Measurements from ENCODE around the gene C21orf91. TPM values are rescaled to one million over a fixed set of nuclear protein-coding genes. Genes with fewer than 3 reads are reported as not detected.
A peak's percentile ranks its signal among the peaks of the same experiment; 100 is the strongest.

Gene C21orf91
- total and polyA plus RNA-seq, 9 of the 15 experiments (the other 6 are each of a cell fraction or from before 2014, with no cell fraction given), result 3.9 to 14.1 (median 12.1) TPM

DNA sequence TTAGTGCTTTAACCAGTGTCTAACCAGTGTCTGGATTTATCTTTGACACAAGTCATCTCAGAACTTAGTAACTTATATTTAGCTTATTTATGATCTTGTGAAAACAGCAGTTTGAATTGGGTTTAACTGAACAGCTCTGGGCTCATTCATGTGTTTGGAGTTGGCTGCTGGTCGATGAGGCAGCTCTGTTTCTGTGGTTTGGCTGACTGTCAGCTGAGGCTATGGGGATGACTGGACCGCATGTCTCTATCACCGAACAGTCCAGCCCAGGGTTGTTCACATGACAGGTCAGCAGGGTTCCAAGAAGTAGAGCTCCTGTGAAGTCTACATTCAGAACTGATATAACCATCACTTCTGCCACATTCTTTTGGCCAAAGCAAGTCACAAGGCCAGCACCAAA is 29.1 kb upstream of the C21orf91 start:
- no peak overlapping the region for H3K9ac ChIP-seq (ENCODE audit: insufficient read depth in 1 of 2, low read depth in 2 of 2, low read length in 2 of 2)
- H3K27ac ChIP-seq (ENCODE audit: extremely low read depth, low read depth, low read length), result no peak overlapping the region
- no peak overlapping the region for H2AFZ ChIP-seq (ENCODE audit: low read depth, low read length)
- no peaks in the 10 kb centered on the region for H3K9me1 ChIP-seq (ENCODE audit: control insufficient read depth, insufficient read depth, low read length)
- peak in 1 of 4 experiments; percentile 17 for DNase-seq (ENCODE audit: extremely low read depth in 1 of 4, low spot score in 3 of 4)
- no peaks in the 10 kb centered on the region for H3K4me1 ChIP-seq (replicated peaks in 1 of 2; ENCODE audit: control insufficient read depth in 2 of 2, insufficient read depth in 2 of 2, low read length in 2 of 2)
- H3K4me3 ChIP-seq, result no peak overlapping the region
- BruUV-seq (replicated peaks), result no TSS peak
- H3K9me3 ChIP-seq (replicated peaks; ENCODE audit: control insufficient read depth, insufficient read depth, low read depth, low read length), result no peaks in the 10 kb centered on the region
- in situ Hi-C loops (cut with MboI), result no loop called here
- POLR2A ChIA-PET, result interaction anchor here (0.6 kb wide), 1 partner anchor 26 kb away, joined by 3 read pairs; no protein-coding TSS in a partner anchor
- no peak for FAIRE-seq
- 0% methylated on average over 3 of the region's 3 CpGs for WGBS (ENCODE audit: insufficient coverage, low coverage, missing lambda C conversion rate)
- CTCF ChIA-PET (ENCODE audit: low intra/inter-chr PET ratio), result no interaction called here
- H4K20me1 ChIP-seq (replicated peaks; ENCODE audit: control insufficient read depth, insufficient read depth, low read length), result no peaks in the 10 kb centered on the region
- TF ChIP-seq JUN (IDR thresholded peaks at IDR 0.05; ENCODE audit: borderline replicate concordance, low read depth, low read length), result no peak
- TF ChIP-seq JUN (CRISPR knock-in tag; IDR thresholded peaks at IDR 0.05; ENCODE audit: borderline replicate concordance), result no peak
- TF ChIP-seq FOSL1 (tag; conservative IDR thresholded peaks at IDR 0.05), result 0 out of 2 replicates have a peak, but pooled peaks have one; percentile 11
- no peak for TF ChIP-seq NRF1 (conservative IDR thresholded peaks at IDR 0.05 in 1 of 2, IDR thresholded peaks at IDR 0.05 in 1 of 2)
- no peak for TF ChIP-seq ZC3H11A (IDR thresholded peaks at IDR 0.05; ENCODE audit: low read depth, low read length)
- TF ChIP-seq CBFB (CRISPR knock-in tag; IDR thresholded peaks at IDR 0.05), result no peak
- no peak for TF ChIP-seq ZNF699 (CRISPR knock-in tag; IDR thresholded peaks at IDR 0.05; ENCODE audit: insufficient replicate concordance)
- no peak for TF ChIP-seq BCL6 (CRISPR knock-in tag; IDR thresholded peaks at IDR 0.05)
- TF ChIP-seq, protein P1, sequence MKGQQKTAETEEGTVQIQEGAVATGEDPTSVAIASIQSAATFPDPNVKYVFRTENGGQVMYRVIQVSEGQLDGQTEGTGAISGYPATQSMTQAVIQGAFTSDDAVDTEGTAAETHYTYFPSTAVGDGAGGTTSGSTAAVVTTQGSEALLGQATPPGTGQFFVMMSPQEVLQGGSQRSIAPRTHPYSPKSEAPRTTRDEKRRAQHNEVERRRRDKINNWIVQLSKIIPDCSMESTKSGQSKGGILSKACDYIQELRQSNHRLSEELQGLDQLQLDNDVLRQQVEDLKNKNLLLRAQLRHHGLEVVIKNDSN (CRISPR knock-in tag; IDR thresholded peaks at IDR 0.05), result peak; percentile 22; the same call in 1 of the 2 replicates
- TF ChIP-seq BACH1 (tag; IDR thresholded peaks at IDR 0.05), result 0 out of 2 replicates have a peak, but pooled peaks have one; percentile 19
- TF ChIP-seq, protein P2, sequence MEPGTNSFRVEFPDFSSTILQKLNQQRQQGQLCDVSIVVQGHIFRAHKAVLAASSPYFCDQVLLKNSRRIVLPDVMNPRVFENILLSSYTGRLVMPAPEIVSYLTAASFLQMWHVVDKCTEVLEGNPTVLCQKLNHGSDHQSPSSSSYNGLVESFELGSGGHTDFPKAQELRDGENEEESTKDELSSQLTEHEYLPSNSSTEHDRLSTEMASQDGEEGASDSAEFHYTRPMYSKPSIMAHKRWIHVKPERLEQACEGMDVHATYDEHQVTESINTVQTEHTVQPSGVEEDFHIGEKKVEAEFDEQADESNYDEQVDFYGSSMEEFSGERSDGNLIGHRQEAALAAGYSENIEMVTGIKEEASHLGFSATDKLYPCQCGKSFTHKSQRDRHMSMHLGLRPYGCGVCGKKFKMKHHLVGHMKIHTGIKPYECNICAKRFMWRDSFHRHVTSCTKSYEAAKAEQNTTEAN (CRISPR knock-in tag; IDR thresholded peaks at IDR 0.05), result no peak
- TF ChIP-seq POLR2H (tag; IDR thresholded peaks at IDR 0.05; ENCODE audit: low read depth), result no peak
- TF ChIP-seq, protein P3, sequence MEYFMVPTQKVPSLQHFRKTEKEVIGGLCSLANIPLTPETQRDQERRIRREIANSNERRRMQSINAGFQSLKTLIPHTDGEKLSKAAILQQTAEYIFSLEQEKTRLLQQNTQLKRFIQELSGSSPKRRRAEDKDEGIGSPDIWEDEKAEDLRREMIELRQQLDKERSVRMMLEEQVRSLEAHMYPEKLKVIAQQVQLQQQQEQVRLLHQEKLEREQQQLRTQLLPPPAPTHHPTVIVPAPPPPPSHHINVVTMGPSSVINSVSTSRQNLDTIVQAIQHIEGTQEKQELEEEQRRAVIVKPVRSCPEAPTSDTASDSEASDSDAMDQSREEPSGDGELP (CRISPR knock-in tag; IDR thresholded peaks at IDR 0.05; ENCODE audit: borderline replicate concordance), result peak; percentile 41; the same call in 1 of the 2 replicates
- TF ChIP-seq BMI1 (IDR thresholded peaks at IDR 0.05; ENCODE audit: low read length), result no peak
- no peaks in the 10 kb centered on the region for H3K79me2 ChIP-seq (ENCODE audit: control insufficient read depth, insufficient read depth, low read length)
- no peak overlapping the region for H3K4me2 ChIP-seq (ENCODE audit: insufficient read depth, low read length)
- peak; percentile 38; the same call in 1 of the 3 replicates for ATAC-seq
- no peaks in the 10 kb centered on the region for H3K27me3 ChIP-seq (ENCODE audit: control insufficient read depth in 2 of 2, insufficient read depth in 2 of 2, low read length in 2 of 2)
- intact Hi-C loops (cut with micrococcal nuclease), result no loop called here
- H3K36me3 ChIP-seq (ENCODE audit: control insufficient read depth, insufficient read depth, low read length), result no peaks in the 10 kb centered on the region
